NCI-H774 (cell line): ENCODE results near the gene SLC44A3.
A peak's percentile ranks its signal among the peaks of the same experiment; 100 is the strongest.
"Not testable (repeated sequence)": the region's sequence is repeated elsewhere in the genome, so short reads cannot be mapped to it uniquely, and the experiment has no call there.

Experiments used
- DNase-seq: peaks from one replicate; lab custom pipeline; 2025; lab: John Stamatoyannopoulos, UW

Gene SLC44A3

DNA sequence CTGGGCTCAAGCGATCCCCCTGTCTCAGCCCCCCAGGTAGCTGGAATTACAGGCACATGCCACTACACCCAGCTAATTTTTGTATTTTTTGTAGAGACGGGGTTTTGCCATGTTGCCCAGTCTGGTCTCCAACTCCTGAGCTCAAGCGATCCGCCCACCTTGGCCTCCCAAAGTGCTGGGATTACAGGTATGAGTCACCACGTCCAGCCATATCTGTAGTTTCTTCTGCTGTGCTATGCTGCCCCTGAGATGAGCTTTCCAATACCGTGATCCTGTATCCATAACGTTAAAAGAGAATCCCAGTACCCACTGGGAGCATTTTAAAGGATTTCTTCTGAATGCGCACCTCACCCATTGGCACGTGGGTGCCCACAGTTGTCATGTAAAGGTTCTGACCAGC lies 20.2 kb downstream of the SLC44A3 start:
- not testable (repeated sequence) for DNase-seq

DNA sequence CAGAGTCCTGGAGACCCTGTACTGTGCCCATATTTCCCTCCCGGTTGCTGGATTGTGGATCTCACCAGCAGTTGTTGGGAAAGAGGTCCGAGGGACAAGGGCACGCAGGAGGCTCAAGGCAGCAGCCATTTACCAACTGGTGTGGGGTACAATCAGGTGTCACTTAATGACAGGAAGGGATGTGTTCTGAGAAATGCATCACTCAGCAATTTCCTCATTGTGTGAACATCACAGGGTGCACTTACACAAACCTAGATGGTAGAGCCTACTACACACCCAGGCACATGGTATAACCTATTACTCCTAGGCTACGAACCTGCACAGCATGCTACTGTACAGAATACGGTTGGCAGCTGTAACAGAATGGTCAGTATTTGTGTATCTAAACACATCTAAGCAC lies 20.7 kb downstream of the SLC44A3 start:
- no peak for DNase-seq

DNA sequence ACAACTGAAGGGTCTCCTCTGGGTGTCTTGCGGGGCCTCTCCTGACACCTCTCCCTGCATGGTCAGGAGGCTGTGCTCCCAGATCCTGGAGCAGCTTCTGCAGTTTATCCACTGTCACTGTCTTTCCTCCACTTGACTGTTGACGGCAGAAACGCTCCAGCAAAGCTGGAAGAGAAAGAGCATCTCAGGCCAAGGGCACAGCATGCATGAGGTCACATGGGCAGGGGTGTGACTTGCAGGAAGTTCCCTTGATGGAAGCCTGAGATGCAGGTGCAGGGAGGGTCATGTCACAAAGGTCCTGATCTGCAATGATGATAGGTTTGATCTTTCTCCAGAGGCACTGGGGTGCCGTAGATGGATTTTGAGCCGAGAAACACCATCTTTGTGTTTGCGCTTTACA lies 23.3 kb downstream of the SLC44A3 start:
- DNase-seq, result no peak

DNA sequence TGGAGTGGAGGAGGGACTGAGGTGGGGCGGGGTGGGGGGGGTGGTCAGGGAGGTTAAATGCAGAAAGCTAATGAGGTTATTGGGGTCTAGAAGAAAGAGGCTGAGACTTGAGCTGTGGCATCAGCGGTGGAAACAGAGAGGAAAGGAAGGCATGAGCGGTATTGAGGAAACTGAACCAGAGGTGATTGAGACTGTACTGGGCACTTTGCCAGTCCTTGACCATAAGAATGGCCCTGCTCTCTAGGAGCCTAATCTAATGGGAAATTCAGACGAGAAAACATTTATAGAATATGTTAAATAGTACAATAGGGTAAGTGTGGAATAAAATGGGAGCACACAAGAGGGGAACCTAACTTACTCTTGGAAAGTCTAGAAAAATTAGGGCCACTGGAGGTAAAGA lies 23.7 kb downstream of the SLC44A3 start:
- DNase-seq, result no peak

DNA sequence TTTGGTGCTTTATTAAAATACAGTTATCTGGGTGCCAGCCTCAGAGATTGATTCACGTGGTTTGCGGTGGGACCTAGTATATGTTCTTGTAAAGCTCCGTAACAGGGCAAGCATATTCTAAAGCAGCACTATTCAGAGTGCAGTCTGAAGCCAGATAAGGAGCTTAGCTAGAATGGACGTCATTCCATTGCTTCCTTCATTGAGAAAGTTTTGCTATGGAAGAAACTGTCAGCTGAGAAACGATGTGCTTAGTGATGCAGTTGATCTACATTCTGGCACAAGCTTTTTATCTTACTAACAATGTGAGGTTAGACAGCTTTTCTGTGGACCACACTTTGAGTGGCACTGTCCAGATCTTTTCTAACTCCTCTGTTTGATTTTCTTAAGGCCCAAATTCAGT lies 26.2 kb downstream of the SLC44A3 start:
- no peak for DNase-seq

DNA sequence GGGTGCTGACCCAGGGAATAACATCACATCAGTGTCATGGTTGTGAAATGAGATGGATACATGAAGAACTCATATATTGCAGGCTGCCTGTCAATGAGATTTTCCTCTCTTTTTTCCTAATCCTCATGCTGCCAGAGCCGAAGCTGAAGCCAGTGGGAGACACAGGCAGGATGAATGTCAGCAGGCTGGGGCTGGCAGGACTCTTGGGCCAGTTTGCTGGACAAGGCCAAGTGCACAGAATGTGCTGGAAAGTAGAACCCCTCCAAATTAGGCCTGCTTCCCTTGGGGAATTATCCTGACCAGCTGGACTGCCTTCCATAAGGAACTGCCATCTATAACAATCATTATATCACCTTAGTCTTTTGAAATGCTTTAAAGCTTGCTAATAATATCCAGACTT lies 31.4 kb downstream of the SLC44A3 start:
- no peak for DNase-seq

DNA sequence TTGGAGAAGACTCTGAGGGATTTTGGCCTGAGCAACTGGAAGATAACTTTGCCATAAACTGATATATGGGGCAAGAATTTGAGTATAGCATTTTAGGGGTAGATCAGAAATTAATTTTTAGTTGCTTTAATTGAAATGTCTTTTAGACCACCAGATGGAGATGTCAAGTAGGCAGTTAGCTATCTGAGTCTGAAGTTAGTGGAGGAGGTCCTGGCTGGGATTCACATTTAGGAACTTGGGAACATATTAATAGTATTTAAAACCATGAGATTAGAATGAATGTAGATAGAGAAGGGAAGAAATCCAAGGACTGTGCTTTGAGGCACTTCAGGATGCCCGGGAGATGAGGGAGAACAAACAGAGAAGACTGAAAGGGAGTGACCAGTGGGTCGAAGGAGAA lies 32.6 kb downstream of the SLC44A3 start:
- no peak for DNase-seq

DNA sequence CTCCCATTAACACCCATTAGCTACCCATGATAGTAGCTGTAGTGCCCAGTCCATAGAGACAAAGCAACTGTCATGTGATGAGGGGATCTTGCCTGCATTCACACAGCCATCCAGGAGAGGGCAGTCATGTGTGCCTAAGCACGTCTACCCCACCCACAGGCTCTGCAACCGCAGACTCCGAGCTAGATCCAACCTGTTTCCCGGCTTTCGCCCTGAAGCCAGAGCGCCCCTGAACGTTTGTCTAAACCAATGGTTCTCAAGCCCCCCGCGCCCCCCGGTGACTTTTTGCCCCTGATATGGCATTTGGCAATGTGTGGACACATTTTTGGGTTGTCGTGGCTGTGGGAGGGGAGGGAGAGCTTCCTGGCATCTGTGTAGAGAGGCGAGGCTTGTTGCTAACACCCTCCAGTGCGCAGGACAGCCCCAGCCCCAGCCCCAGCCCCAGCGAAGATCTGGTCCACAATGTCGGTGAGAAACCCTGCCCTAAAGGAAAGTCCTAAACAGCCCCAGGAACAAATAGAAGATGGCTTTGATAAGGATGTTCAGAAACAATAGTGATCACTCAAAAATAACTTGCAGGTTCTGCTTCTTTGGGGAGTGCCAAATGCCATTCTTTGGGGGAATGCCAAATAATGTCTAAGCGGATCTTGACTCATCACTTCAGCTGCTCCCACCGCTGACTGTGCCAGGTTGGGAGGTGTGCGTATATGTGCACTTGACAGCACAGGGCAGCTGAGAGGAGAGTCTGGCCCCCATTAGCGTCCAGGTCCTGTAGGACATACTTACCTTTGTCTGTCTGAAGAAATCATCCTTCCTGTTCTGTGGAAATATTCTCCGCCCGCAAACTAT lies 34.5 kb downstream of the SLC44A3 start:
- DNase-seq, result peak; percentile 70

DNA sequence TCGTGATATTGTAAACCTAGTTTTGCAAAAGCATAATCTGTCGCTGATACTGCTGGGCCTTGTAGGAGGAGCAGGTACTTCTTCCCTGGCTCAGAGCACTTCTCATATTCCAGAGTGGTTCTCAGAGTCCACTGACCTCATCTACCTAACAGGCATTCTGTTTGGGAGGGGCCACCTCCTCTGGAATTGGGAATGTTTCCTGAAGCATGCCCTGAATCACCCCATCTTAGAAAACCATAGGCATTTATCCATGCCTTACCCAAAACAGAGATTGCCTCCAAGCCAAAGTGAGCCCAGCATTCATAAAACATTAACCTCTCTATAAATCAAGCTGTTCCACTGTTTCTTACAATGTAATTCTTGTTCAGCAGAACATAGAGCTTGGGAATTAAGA lies 35.1 kb downstream of the SLC44A3 start:
- no peak for DNase-seq

DNA sequence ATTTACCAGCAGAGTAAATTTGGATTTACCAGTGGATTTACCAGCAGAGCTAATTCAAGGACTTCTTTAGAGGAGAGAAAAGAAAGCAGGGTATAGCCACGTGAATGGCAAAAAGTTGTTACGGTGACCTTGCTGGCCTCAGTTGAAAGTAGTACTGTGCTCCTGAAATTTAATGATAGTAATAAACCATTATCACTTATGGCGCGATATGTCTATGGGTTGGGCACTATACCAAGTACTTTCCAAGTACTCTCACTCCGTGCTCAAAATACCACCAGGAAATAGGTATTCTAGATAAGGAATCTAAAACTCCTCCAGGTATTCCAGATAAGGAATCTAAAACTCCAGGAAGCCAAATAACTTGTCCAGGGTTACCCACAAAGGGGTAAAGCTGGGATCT lies 35.8 kb downstream of the SLC44A3 start:
- no peak for DNase-seq

DNA sequence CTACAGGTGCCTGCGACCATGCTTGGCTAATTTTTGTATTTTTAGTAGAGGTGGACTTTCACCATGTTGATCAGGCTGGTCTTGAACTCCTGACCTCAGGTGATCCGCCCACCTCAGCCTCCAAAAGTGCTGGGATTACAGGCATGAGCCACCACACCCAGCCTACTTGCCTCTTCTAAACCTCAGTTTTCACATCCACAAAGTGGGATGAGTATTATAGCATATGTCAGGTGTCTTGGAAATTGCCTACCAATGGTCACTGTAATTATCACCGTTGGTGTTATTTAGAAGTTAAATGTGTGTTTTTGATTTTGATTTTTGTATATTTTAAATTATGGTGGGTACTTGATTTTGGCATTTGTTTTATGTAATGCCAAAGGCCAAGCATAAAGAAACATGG lies 36.7 kb downstream of the SLC44A3 start:
- DNase-seq, result no peak

DNA sequence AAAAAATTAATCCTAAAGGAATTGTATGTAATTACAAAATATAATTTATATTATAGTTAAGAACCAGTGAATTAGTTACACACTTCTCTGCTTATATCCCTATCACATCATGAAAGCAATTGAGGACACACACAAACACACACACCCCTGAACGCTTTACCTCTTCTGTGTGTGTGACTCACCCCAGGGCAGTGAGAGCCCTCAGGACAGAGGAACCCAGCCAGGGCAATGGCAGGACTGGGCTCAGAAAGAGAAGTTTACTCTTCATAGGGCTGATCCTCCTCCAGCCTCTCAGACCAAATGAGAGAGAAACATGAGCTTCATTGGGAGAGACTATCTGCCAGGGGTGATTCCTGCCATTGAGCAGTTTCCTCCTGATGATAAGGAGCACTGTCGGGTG lies 38.1 kb downstream of the SLC44A3 start:
- DNase-seq, result no peak

DNA sequence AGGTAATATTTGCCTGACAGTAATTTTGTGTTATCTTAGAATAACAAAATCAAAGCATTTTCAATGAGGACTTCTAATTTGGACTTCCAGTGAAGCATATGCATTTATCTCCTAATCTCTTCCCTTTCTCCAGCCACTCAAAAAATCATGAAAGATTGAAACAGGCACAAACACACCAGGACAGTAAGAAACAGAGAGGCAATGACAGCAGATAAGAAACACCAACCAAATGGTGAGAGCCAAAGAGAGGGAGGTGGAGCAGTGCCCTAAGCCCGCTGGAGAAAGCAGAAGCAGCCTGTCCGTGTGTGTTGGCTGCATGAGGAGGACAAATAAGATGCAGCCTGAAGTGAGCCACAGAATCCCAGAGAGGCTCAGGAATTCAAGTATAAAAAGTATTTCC lies 39.0 kb downstream of the SLC44A3 start:
- no peak for DNase-seq

DNA sequence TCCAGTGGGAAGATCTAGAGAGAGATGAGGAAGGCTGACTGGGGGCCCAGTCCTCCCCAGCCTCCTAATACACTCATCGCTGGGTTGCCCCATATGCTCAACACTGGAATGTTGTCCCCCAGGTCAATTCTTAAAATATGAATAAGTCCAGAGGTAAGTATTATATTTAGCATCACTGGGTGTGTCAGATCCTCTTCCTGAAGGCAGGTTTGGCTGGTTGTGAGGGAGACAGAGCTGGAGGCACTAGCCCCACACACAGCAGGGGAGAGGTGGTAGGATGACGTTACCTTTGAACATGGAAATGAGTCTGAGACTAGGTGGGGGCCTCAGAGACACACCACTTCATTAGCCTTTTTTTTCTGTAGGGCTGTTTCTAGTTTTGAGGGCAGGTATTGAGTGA lies 42.6 kb downstream of the SLC44A3 start:
- DNase-seq, result no peak

DNA sequence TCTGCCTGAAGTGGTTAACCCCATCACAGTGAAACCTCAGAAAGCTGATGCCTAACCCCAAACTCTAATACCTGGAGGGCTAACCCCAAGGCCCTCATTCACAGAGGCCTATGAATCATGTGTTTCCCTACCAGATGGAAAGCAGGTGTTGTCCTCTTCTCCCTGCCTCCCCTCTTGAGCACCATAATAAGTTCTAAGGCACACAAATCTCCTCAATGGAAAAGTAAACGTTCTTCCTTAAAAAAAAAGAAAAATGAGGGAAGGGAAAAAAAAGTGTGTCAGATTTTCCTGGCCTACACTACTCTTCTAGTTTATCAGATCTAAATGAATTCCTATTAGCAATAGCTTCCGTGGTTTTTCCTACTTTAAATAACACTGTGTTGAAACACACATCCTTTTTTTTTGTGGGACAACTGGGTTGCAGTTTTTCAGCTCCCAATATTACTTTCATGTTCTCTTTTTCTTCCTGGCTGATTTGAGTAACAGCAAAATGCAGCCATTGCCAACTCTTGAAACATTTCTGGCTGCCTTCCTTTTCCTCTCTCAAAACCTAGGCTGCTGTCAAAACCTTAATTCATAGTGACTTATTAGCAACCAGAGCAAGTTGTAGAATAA lies 43.2 kb downstream of the SLC44A3 start:
- DNase-seq, result no peak

DNA sequence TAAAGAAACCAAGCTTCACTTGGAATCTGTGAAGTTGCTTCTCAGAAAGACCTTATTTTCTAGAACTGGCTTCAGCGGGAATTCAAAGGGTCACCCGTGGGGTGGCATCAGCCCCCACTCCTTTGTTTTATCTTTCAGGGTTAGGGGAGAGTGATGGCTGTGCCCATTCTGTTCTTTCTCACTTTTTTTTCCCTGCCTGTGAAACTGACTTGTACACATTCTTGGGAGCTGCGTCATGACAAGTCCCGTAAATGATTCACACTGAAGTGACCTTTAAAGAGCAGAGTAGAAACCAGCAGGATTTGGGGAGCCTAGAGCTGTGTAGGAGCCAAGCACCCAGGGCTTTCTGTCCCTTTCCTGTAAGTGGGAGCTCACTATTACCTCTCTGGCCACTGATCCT lies 43.8 kb downstream of the SLC44A3 start:
- no peak for DNase-seq

DNA sequence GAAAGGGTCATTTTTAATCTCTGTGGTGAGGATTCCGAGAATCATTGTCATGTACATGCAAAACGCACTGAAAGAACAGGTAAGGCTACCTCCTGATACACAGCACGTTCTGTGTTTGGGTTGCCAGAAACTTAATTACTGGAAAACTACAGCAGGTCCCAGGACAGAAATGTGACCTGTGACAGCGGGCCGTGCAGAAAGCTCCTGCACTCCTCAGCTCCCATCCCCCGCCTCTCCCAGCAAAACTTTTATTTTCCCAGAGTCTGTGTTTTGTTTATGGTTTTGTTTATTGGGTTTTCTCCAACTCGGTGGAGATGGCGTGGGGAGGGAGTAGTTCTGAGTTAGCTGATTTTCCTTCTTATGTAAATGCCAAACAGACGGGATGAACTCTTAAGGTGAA lies 44.7 kb downstream of the SLC44A3 start:
- no peak for DNase-seq

DNA sequence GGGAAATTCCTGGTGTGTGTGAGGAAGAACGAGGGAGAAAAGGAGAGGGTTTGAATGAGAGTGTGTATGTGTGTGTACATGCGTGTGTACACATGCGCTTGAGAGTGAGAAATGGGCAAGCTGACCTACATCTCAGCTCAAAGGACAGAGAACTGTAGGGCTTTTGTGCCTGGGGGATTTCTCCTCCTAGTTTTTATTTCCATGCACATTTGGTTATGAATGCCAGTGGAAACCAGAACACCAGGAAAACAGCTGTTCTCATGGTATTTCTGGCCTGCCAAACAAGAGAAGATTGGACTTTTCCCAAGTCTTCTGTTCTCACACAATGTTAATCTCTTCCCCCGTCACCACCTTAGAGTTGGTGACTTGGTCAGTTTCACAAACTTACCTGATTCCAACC lies 45.2 kb downstream of the SLC44A3 start:
- DNase-seq, result no peak

DNA sequence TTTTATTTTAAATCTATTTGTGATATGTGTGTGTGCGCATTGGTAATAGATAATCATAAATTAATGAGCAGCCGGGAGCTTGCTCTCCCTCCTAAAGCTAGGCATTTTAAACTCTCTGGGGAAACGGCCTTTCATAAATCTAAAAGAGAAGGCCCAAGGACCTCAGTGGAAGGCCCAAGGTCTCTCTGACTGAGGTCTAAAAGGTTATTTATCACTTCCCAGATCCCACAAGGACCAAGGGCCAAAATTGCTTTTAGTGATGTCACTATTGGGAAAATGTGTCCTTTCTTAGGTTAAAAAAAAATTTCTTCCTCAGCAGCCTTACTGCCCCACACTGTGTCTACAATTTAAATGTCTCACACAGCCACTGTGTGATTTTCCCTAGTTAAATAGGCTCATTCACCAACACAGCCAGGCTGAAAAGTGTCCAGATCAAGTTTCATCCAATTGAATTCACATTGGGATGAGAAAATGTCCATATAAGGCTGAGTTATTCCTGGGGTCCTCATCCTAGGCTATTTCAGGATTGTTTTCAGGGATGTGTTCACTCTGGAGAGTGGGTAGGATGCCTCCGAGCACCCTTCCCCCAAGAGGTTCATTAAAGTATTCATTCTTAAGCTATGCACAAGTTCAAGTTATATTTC lies 46.1 kb downstream of the SLC44A3 start:
- DNase-seq, result no peak

DNA sequence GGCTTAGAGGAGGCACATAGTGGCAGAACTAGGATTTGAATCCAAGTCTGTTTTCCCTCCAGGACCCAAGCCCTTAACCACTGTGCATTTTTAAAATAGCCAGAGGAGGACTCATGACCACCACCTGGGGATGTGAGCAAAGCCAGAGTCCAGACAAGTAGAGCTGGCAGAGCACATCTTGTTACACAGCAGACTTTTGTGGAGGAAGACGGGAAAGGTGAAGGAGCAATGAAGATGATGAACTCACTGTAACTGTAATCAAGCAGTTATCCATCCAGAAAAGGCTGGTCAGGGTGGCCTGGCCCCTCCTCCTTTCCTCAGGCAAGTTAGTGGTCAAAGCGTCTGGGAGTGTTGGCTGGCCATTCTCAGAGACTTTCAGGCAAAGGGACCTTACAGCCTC lies 50.9 kb downstream of the SLC44A3 start:
- DNase-seq, result no peak

DNA sequence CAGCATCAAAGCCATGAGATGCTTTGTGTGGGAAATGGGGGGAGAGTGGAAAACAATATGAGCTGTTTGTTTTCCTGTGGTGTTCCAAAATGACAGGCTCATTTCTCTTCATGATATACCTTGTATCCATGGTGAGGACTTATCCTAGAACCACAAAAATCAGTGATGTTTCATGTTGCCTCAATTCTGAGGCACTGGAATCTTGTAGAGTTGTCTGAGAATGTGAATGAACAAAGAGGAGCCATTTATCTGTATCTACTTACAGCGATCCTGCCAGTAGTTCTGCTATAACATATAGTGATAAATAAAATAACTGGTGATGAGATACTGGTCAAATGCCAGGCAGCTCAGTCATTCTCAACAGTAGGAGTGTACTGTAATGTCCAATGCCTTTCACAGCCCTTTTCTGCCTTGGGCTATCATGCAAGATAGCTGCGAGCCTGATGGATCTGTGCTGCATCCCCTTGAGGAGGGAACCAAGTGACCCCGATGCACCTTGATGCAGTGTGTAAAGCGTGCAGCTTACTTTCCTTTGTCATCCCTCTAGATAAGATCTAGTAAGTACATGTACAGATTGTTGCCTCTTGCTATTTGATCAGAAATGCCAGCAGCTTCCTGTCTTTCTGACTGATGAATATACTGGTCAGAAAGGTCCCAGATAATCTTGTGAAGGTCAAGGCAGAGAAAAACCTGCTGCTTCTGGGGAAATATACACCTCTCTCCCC lies 52.8 kb downstream of the SLC44A3 start:
- no peak for DNase-seq

DNA sequence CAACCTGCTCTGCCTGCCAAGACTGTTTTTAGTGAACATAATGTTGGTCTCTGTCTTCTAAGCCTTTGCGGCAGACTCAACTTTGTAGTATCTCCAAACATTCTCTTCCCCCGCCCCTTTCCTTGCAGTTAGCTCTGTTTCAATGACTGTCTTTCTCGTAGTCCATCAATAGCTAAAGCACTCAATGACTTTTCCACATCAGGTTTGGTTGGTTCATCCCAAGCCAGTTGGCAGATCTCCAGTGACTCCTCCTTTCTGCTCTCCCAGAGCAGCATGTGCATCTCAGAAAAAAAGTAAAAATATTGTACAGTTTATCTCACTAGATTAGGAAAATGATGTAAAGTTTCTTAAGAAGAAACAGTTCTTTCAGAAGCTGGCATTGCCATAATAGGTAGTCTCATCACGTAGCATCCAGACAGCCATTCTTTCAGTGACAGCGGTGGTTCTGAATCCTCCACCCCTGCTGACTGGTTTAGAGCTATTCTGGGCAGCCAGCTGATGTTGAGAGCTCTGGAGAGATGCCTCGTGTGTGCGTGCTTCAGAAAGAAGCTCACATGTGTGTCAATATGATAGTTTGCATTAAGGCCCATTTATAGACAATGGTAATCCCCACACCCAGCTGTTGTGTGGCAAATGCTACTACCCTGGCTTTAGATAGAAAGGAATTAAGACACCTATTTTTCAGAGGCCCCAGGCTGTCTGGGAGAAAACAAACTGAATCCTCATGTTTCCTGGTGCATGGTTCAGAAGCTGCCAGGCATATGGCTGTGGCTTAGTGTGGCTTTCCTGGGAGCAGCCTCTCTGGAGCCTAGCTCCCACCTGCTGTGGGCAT lies 53.6 kb downstream of the SLC44A3 start:
- DNase-seq, result peak; percentile 10
